Activated naive CD4-positive, alpha-beta T cell treated with anti-CD3 and anti-CD28 coated beads, Interleukin-2, amount 50 U/mL, for 72 hours (primary cell): ENCODE results near the gene COL11A2. TPM values are rescaled to one million over a fixed set of nuclear protein-coding genes. Genes with fewer than 3 reads are reported as not detected.
"Not testable (repeated sequence)": the region's sequence is repeated elsewhere in the genome, so short reads cannot be mapped to it uniquely, and the experiment has no call there.

Experiments
- ATAC-seq, 2 donors: fragments of 150-1000 bp; cut with Tn5 transposase; 2 replicates each; pipeline ENCODE4 v1.10.0; 2021; ENCODE audit warnings: mild to moderate bottlenecking in 2 of 2, moderate library complexity in 2 of 2
- DNase-seq, 2 donors: peaks; one replicate each; pipeline ENCODE4 v3.0.0; 2021 to 2022; ENCODE audit warnings: low spot score in 2 of 2
- H3K27ac Mint-ChIP-seq, 2 donors: one replicate each; pipeline ENCODE4 v1.8.0; 2022; ENCODE audit warnings: mild to moderate bottlenecking in 2 of 2, mixed read lengths in 2 of 2
- H3K36me3 Mint-ChIP-seq, 2 donors: one replicate each; pipeline ENCODE4 v1.8.0; 2022; ENCODE audit warnings: mixed read lengths in 2 of 2
- H3K9me3 Mint-ChIP-seq, 2 donors: one replicate each; pipeline ENCODE4 v1.8.0; 2022; ENCODE audit warnings: mixed read lengths in 2 of 2
- total RNA-seq, 2 donors: library from RNA; stranded (reverse); gene quantifications; one replicate each; pipeline ENCODE4 v1.2.3, GENCODE V29; 2022

Gene COL11A2
- total RNA-seq, 2 donors from 2014 or later = 1.8 to 4.6 TPM

DNA sequence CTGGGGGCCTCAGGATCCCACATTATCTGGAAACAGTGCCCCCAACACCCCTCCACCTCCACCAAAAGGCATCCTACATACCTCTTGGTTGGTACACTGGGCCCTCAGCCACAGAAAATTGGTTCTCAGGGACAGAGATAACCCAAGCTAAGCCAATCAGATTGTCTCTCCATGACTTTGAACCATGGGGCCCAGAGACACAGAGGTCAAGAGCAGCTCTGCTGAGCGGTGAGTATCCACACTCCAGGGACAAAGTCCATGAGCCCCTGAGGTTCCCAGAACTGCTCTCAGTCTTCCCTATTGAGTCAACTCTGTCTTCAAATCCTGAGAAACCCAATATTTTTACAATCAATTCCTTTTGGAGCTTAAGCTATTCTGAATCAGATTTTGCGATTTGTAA is 35.3 kb downstream of the COL11A2 start:
- Mint-ChIP-seq H3K36me3 (peaks cover 1 to 7% of the 10 kb centered on the region in 2 donors), H3K27ac (no peak overlapping the region), H3K9me3 (peaks cover 0 to 2% of the 10 kb centered on the region in 2 donors)
- no peak for ATAC-seq
- DNase-seq = no peak

DNA sequence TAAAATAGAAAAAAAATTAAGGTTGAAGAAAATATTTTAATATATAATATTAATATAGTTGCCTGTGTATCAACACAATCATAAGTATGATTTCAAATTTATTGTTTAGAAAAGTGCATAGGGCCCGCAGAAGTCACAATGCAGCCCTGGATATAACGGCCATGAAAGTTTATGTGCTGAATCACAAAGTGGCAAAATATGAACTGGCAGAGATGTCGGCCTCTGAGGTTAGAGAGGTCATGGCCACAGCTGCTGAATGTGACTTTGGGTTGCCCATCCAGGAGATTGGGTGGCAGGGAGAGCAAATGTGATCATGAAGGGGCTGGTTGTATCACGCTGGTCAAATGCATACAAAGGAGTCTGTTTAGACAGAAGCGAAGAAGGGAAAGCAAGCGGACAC is 35.7 kb downstream of the COL11A2 start:
- DNase-seq (no peak), ATAC-seq (no peak)
- peaks cover 5 to 11% of the 10 kb centered on the region in 2 donors for H3K36me3 Mint-ChIP-seq
- H3K27ac Mint-ChIP-seq = peak overlapping the region in 1 of 2 donors; percentile 90
- peaks cover 0 to 6% of the 10 kb centered on the region in 2 donors for H3K9me3 Mint-ChIP-seq

- DNase-seq (no peak), ATAC-seq (no peak)
- H3K9me3 Mint-ChIP-seq = peaks cover 0 to 6% of the 10 kb centered on the region in 2 donors
- no peak overlapping the region for H3K27ac Mint-ChIP-seq
- H3K36me3 Mint-ChIP-seq = peaks cover 6 to 12% of the 10 kb centered on the region in 2 donors
Measured at GRCh38 chr6:33154349-33154748, 37.9 kb downstream of the COL11A2 start.

GRCh38 chr6:33151050-33151449 is 41.2 kb downstream of the COL11A2 start:
- peaks cover 6 to 12% of the 10 kb centered on the region in 2 donors for H3K36me3 Mint-ChIP-seq
- H3K9me3 Mint-ChIP-seq = peaks cover 0 to 6% of the 10 kb centered on the region in 2 donors
- DNase-seq (no peak), ATAC-seq (no peak)
- H3K27ac Mint-ChIP-seq = no peak overlapping the region

GRCh38 chr6:33150560-33150959 is 41.7 kb downstream of the COL11A2 start:
- H3K36me3 Mint-ChIP-seq = peaks cover 6 to 12% of the 10 kb centered on the region in 2 donors
- not testable (repeated sequence) for H3K9me3 Mint-ChIP-seq, DNase-seq, H3K27ac Mint-ChIP-seq, ATAC-seq

DNA sequence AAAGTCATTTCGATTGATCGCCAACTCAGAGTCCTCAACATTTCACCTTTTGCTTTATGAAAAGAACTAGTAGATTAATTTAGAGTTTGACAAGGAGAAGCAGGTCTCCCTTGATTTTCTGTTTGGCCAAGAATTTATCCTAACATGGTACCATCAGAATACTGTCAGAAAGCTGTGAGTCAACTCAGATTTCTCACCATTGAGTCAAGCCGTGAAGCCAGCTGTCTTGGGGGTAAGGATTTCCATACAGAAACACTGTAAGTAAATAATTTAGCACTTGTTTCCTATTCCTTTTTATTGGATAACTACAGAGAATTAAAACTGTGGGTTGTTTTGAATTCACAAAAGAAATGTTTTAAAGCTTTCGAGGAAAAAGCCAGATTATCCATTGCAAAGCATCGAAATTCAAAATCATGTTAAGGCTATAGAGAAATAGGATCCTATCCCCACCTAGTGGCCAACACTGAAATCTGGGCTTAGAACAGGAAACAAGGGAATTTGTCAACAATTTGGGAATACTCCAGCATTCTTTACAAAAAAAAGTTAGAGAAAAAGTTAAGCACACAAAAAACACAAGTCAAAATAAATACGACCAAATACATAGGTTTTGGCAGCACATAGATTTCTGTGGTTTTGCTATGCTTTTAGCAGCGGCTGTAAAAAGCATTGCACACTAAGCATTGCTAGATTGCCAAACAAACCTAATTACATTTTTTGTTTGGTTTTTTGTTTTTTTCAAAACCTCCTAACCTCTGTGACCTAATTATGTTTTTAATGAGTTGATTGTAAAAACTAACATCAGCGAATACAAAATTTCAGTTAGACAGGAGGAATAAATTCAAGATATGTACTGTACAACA is 44.2 kb downstream of the COL11A2 start:
- Mint-ChIP-seq H3K9me3 (peaks cover 0 to 6% of the 10 kb centered on the region in 2 donors), H3K36me3 (peaks cover 6 to 12% of the 10 kb centered on the region in 2 donors), H3K27ac (no peak overlapping the region)
- no peak for ATAC-seq
- no peak for DNase-seq

DNA sequence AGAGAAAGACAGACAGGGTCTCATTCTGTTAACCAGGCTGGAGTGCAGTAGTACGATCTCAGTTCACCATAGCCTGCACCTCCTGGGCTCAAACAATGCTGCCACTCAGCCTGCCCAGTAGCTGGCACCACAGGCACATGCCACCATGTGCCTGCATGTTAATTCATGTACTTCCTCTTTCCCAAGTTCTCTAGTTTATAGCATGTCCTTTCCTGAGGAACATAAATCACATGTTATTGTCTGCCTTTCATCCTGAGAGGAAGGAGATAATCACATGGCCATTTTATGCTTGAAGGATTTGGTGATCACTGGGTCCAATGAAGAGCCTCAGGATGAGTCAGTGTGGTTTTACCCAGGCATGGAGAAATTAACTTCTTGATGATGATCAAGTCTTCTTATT is 47.9 kb downstream of the COL11A2 start:
- H3K27ac Mint-ChIP-seq = no peak overlapping the region
- peak in 1 of 2 donors; percentile 34 for ATAC-seq

GRCh38 chr6:33143113-33143770 is 49.0 kb downstream of the COL11A2 start:
- ATAC-seq = no peak
- no peak overlapping the region for H3K27ac Mint-ChIP-seq
- no peaks in the 10 kb centered on the region for H3K36me3 Mint-ChIP-seq
- H3K9me3 Mint-ChIP-seq = no peaks in the 10 kb centered on the region
- DNase-seq = no peak

More for the DNA sequence above, 47.9 kb downstream of the COL11A2 start:
- H3K36me3 Mint-ChIP-seq = no peaks in the 10 kb centered on the region
- no peaks in the 10 kb centered on the region for H3K9me3 Mint-ChIP-seq
- no peak for DNase-seq

- no peak for DNase-seq
Measured at GRCh38 chr6:33142501-33143070, 49.7 kb downstream of the COL11A2 start.

GRCh38 chr6:33140556-33140955 is 51.7 kb downstream of the COL11A2 start:
- DNase-seq = no peak
- Mint-ChIP-seq H3K36me3 (no peaks in the 10 kb centered on the region), H3K9me3 (no peaks in the 10 kb centered on the region), H3K27ac (no peak overlapping the region)
- no peak for ATAC-seq

More at GRCh38 chr6:33142501-33143070, 49.7 kb downstream of the COL11A2 start:
- no peak for ATAC-seq
- no peaks in the 10 kb centered on the region for H3K36me3 Mint-ChIP-seq
- H3K9me3 Mint-ChIP-seq = no peaks in the 10 kb centered on the region
- H3K27ac Mint-ChIP-seq = no peak overlapping the region

GRCh38 chr6:33139596-33140206 is 52.6 kb downstream of the COL11A2 start:
- DNase-seq = no peak
- no peak overlapping the region for H3K27ac Mint-ChIP-seq
- no peaks in the 10 kb centered on the region for H3K36me3 Mint-ChIP-seq
- ATAC-seq = no peak
- H3K9me3 Mint-ChIP-seq = no peaks in the 10 kb centered on the region

GRCh38 chr6:33136310-33136900 is 55.9 kb downstream of the COL11A2 start:
- Mint-ChIP-seq H3K36me3 (no peaks in the 10 kb centered on the region), H3K9me3 (no peaks in the 10 kb centered on the region), H3K27ac (no peak overlapping the region)
- no peak for DNase-seq
- no peak for ATAC-seq

DNA sequence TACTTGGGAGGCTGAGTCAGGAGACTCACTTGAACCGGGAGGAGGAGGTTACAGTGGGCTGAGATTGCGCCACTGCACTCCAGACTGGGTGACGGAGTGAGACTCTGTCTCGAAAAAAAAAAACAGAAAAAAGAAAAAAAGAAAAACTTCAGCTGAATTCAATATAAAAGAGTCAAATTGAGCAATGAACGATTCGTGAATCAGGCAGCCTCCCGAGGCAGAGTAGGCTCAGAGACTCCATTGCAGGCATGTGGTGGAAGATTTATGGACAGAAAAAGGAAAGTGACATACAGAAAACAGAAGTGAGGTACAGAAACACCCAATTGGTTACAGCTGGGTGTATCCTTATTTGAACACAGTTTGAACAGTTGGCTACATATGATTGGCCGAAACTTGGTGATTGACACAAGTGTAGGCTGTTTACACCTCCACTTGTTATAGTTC is 60.2 kb downstream of the COL11A2 start:
- DNase-seq (no peak), ATAC-seq (no peak)
- H3K9me3 Mint-ChIP-seq = no peaks in the 10 kb centered on the region
- H3K27ac Mint-ChIP-seq = no peak overlapping the region
- H3K36me3 Mint-ChIP-seq = no peaks in the 10 kb centered on the region

GRCh38 chr6:33128318-33128717 is 63.9 kb downstream of the COL11A2 start:
- ATAC-seq = peak in 1 of 2 donors; percentile 43

GRCh38 chr6:33126101-33126714 is 66.1 kb downstream of the COL11A2 start:
- H3K27ac Mint-ChIP-seq = no peak overlapping the region
- peaks cover 10% of the 10 kb centered on the region in 2 donors for H3K36me3 Mint-ChIP-seq
- H3K9me3 Mint-ChIP-seq = peaks cover 5% of the 10 kb centered on the region in 2 donors
- ATAC-seq (peak; percentile 66 to 67), DNase-seq (peak in 1 of 2 donors; percentile 75)

More at GRCh38 chr6:33128318-33128717, 63.9 kb downstream of the COL11A2 start:
- peaks cover 8% of the 10 kb centered on the region in 2 donors for H3K36me3 Mint-ChIP-seq
- peaks cover 5% of the 10 kb centered on the region in 2 donors for H3K9me3 Mint-ChIP-seq
- DNase-seq = no peak
- no peak overlapping the region for H3K27ac Mint-ChIP-seq

GRCh38 chr6:33124947-33125346 is 67.3 kb downstream of the COL11A2 start:
- ATAC-seq (no peak), DNase-seq (no peak)
- H3K9me3 Mint-ChIP-seq = peaks cover 5% of the 10 kb centered on the region in 2 donors
- no peak overlapping the region for H3K27ac Mint-ChIP-seq
- H3K36me3 Mint-ChIP-seq = peaks cover 10% of the 10 kb centered on the region in 2 donors
